BLaER1 (cell line): ENCODE measurements around the gene CSNK2B.
A peak's percentile ranks its signal among the peaks of the same experiment; 100 is the strongest.

Experiments
- H3K27ac ChIP-seq: shearing (Covaris generic); formaldehyde crosslinking; 2 replicates; pipeline ENCODE4 v1.8.1; 2022
- H3K27me3 ChIP-seq: shearing (Covaris generic); formaldehyde crosslinking; 2 replicates; pipeline ENCODE4 v1.8.1; 2022
- H3K36me3 ChIP-seq: shearing (Covaris generic); formaldehyde crosslinking; 2 replicates; pipeline ENCODE4 v1.8.1; 2022
- H3K4me1 ChIP-seq: shearing (Covaris generic); formaldehyde crosslinking; 2 replicates; pipeline ENCODE4 v1.8.1; 2022
- H3K4me2 ChIP-seq: shearing (Covaris generic); formaldehyde crosslinking; 2 replicates; pipeline ENCODE4 v1.8.1; 2022
- H3K4me3 ChIP-seq: shearing (Covaris generic); formaldehyde crosslinking; 2 replicates; pipeline ENCODE4 v1.8.1; 2022
- H3K9ac ChIP-seq: shearing (Covaris generic); formaldehyde crosslinking; 2 replicates; pipeline ENCODE4 v1.8.1; 2022
- H3K9me3 ChIP-seq: shearing (Covaris generic); formaldehyde crosslinking; 2 replicates; pipeline ENCODE4 v1.8.1; 2022
- H4K20me1 ChIP-seq: shearing (Covaris generic); formaldehyde crosslinking; 2 replicates; pipeline ENCODE4 v1.8.1; 2022
- Cebpa-rat ChIP-seq: shearing (Covaris generic); IDR thresholded peaks from 2 replicates; pipeline ENCODE4 v1.8.1; 2022

Gene CSNK2B

DNA sequence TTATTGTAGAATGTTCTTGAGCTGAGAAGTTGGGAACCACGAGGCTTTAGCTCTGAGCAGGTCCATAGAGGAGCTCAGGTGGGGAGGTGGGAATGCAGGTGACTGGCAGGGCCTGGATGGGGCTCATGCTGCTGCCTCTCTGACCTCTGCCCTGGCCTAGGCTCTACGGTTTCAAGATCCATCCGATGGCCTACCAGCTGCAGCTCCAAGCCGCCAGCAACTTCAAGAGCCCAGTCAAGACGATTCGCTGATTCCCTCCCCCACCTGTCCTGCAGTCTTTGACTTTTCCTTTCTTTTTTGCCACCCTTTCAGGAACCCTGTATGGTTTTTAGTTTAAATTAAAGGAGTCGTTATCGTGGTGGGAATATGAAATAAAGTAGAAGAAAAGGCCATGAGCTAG, 3.8 kb downstream of the CSNK2B start, which contains the start of gene LY6G5B:
Gene LY6G5B, plus strand, starts transcription at position 301 of the 400 bp plus-strand sequence. CDS start 975 bp downstream, outside the sequence.
- peaks cover 12% of the 10 kb centered on the region for H3K4me1 ChIP-seq
- H3K4me3 ChIP-seq: no peak within 1 kb of the TSS
- peaks cover 77% of the 10 kb centered on the region for H3K36me3 ChIP-seq
- no peak within 1 kb of the TSS for H3K27ac ChIP-seq
- H3K4me2 ChIP-seq: no peak within 1 kb of the TSS
- H3K9me3 ChIP-seq: no peaks in the 10 kb centered on the region
- H4K20me1 ChIP-seq: peaks cover 28% of the 10 kb centered on the region; the same call in 1 of the 2 replicates
- peak within 1 kb of the TSS; percentile 22; the same call in 1 of the 2 replicates for H3K9ac ChIP-seq
- H3K27me3 ChIP-seq: no peaks in the 10 kb centered on the region
- TF ChIP-seq Cebpa-rat: no peak

- Histone ChIP-seq H4K20me1 (peaks cover 36% of the 10 kb centered on the region), H3K27ac (no peak overlapping the region), H3K27me3 (no peaks in the 10 kb centered on the region), H3K9ac (no peak overlapping the region), H3K4me3 (no peak overlapping the region), H3K4me1 (peaks cover 48% of the 10 kb centered on the region), H3K36me3 (peaks cover 36% of the 10 kb centered on the region), H3K9me3 (no peaks in the 10 kb centered on the region), H3K4me2 (0 out of 2 replicates have a peak overlapping the region, but pooled peaks have one; percentile 8)
- TF ChIP-seq Cebpa-rat: no peak
Observed at GRCh38 chr6:31676322-31676903, 10.5 kb downstream of the CSNK2B start.

DNA sequence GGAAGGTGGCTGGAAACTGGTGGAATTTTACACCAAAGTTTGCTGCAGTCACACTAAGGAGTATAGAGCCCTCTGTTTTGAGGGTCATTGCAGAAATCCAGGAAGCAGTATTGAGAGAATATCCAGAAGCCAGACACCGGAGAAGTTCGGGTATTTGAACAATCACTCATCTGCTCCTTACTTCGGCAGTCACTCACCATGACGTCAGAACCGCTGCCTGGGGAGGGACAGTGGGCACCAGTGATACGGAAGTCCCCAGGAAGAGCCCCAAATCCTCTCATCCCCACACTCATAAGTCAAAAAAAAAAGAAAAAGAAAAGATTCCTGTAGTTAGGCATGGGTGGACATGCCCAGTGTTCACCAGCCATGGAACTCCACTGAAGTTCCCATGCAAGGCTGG, 11.0 kb downstream of the CSNK2B start:
- no peak for TF ChIP-seq Cebpa-rat
- no peaks in the 10 kb centered on the region for H3K27me3 ChIP-seq
- H3K36me3 ChIP-seq: peaks cover 32% of the 10 kb centered on the region
- no peak overlapping the region for H3K4me2 ChIP-seq
- H3K9me3 ChIP-seq: no peaks in the 10 kb centered on the region
- peaks cover 36% of the 10 kb centered on the region for H4K20me1 ChIP-seq
- no peak overlapping the region for H3K4me3 ChIP-seq
- no peak overlapping the region for H3K9ac ChIP-seq
- no peak overlapping the region for H3K27ac ChIP-seq
- peaks cover 53% of the 10 kb centered on the region for H3K4me1 ChIP-seq

DNA sequence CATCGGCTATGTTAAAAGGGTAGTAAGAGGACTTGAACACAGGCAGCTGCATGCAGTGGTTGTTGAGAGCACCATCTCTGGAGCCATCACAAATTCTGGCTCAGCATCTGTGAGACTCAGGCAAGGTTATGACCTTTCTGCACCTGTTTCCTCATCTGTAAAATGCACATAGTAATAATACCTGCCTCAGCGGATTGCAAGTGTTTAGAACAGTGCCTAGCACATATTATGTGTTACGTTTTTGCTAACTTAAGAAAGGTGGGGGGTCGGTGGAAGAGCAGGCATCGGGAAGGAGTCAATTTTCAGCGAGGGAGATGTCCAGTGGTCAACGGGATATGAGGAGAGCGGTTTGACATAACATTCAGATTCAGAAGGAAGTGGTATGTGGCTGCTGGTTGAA, 12.1 kb downstream of the CSNK2B start:
- Histone ChIP-seq H3K27ac (no peak overlapping the region), H3K9ac (no peak overlapping the region)

GRCh38 chr6:31680226-31681134, 14.6 kb downstream of the CSNK2B start, which contains the start of gene LY6G5C:
TSS of gene LY6G5C (minus strand) at chr6:31681067. CDS start at chr6:31680373, 694 bp downstream.
- H3K4me2 ChIP-seq: peak within 1 kb of the TSS; percentile 91
- H3K4me1 ChIP-seq: peaks cover 62% of the 10 kb centered on the region
- no peaks in the 10 kb centered on the region for H3K27me3 ChIP-seq
- no peaks in the 10 kb centered on the region for H3K9me3 ChIP-seq
- peaks cover 26% of the 10 kb centered on the region for H4K20me1 ChIP-seq
- H3K4me3 ChIP-seq: peak within 1 kb of the TSS; percentile 54
- no peak for TF ChIP-seq Cebpa-rat
- peak within 1 kb of the TSS; percentile 39 for H3K27ac ChIP-seq
- peaks cover 23% of the 10 kb centered on the region for H3K36me3 ChIP-seq
- peak within 1 kb of the TSS; percentile 54; the same call in 1 of the 2 replicates for H3K9ac ChIP-seq

More for the DNA sequence above, 12.1 kb downstream of the CSNK2B start:
- TF ChIP-seq Cebpa-rat: no peak
- H3K9me3 ChIP-seq: no peaks in the 10 kb centered on the region
- no peaks in the 10 kb centered on the region for H3K27me3 ChIP-seq
- H3K4me1 ChIP-seq: peaks cover 62% of the 10 kb centered on the region
- peaks cover 34% of the 10 kb centered on the region for H4K20me1 ChIP-seq
- H3K4me2 ChIP-seq: 0 out of 2 replicates have a peak overlapping the region, but pooled peaks have one; percentile 1
- peaks cover 22% of the 10 kb centered on the region for H3K36me3 ChIP-seq
- no peak overlapping the region for H3K4me3 ChIP-seq

GRCh38 chr6:31681135-31681671, 15.3 kb downstream of the CSNK2B start:
- peak overlapping the region; percentile 39 for H3K27ac ChIP-seq
- peaks cover 59% of the 10 kb centered on the region for H3K4me1 ChIP-seq
- peak overlapping the region; percentile 54; the same call in 1 of the 2 replicates for H3K9ac ChIP-seq
- no peak for TF ChIP-seq Cebpa-rat
- H3K27me3 ChIP-seq: no peaks in the 10 kb centered on the region
- H3K4me3 ChIP-seq: peak overlapping the region; percentile 54
- no peaks in the 10 kb centered on the region for H3K9me3 ChIP-seq
- H3K4me2 ChIP-seq: peak overlapping the region; percentile 91
- H4K20me1 ChIP-seq: peaks cover 26% of the 10 kb centered on the region
- H3K36me3 ChIP-seq: peaks cover 30% of the 10 kb centered on the region

GRCh38 chr6:31683591-31683990, 17.7 kb downstream of the CSNK2B start:
- no peak for TF ChIP-seq Cebpa-rat
- H3K27ac ChIP-seq: no peak overlapping the region
- H3K36me3 ChIP-seq: peaks cover 54% of the 10 kb centered on the region
- no peaks in the 10 kb centered on the region for H3K9me3 ChIP-seq
- no peak overlapping the region for H3K4me2 ChIP-seq
- no peaks in the 10 kb centered on the region for H3K27me3 ChIP-seq
- H3K9ac ChIP-seq: no peak overlapping the region
- H3K4me1 ChIP-seq: peaks cover 43% of the 10 kb centered on the region
- no peak overlapping the region for H3K4me3 ChIP-seq
- peaks cover 26% of the 10 kb centered on the region for H4K20me1 ChIP-seq

DNA sequence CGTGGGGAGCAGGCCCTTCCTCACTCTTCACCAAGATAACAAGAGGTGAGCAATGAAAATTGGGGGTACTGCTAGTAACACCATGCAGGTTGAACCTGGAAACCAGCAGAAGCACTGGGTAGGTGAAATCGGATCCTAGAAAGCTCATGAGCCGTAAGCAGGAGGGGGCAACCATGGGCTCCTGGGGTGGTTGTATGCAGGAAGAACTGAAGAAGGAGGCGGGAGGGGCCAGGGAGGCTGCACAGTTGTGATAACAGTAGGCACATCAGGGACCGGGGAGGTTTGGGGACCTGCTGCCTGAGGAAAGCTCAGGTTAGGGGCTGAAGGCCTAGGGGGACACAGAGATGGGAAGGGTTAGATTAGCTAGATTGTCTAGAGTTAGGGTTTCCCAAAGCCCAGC, 20.6 kb downstream of the CSNK2B start:
- Histone ChIP-seq H3K4me1 (peaks cover 17% of the 10 kb centered on the region), H3K36me3 (peaks cover 83% of the 10 kb centered on the region), H3K9ac (no peak overlapping the region), H3K4me2 (no peak overlapping the region), H4K20me1 (peaks cover 6% of the 10 kb centered on the region; the same call in 1 of the 2 replicates), H3K27ac (no peak overlapping the region), H3K9me3 (no peaks in the 10 kb centered on the region), H3K4me3 (no peak overlapping the region), H3K27me3 (no peaks in the 10 kb centered on the region)
- no peak for TF ChIP-seq Cebpa-rat

DNA sequence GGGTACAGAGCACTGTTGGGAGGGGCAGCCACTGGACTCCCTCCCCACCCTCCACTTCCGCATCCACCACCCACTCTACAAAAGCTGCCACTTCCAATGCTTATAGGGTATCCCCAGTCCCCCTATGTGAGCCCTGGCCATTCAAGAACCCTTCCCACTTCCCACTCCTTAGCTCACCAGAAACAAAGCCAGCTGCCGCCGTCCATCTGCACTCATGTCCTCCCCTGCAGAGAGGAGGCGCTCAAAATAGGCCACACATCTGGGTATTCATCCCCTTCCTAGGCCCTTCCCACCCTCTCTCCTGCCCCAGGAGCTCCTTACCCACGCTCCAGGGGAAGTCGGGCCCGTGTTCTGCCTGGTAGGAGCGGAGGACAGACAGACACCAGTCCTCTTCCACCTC, 21.4 kb downstream of the CSNK2B start:
- no peak overlapping the region for H3K4me3 ChIP-seq
- no peak overlapping the region for H3K4me2 ChIP-seq
- H3K27ac ChIP-seq: no peak overlapping the region
- peaks cover 8% of the 10 kb centered on the region for H3K4me1 ChIP-seq
- TF ChIP-seq Cebpa-rat: no peak
- no peak overlapping the region for H3K9ac ChIP-seq
- peaks cover 91% of the 10 kb centered on the region for H3K36me3 ChIP-seq
- H3K9me3 ChIP-seq: no peaks in the 10 kb centered on the region
- H4K20me1 ChIP-seq: no peaks in the 10 kb centered on the region
- H3K27me3 ChIP-seq: no peaks in the 10 kb centered on the region
